Measurements from ENCODE around the gene LTBP2. TPM values are rescaled to one million over a fixed set of nuclear protein-coding genes. Genes with fewer than 3 reads are reported as not detected.
"Not testable (repeated sequence)": the region's sequence is repeated elsewhere in the genome, so short reads cannot be mapped to it uniquely, and the experiment has no call there.

Gene LTBP2
- total RNA-seq, 1 donor from 2014 or later: 1.1 TPM

- no peak for ATAC-seq
- DNase-seq (ENCODE audit: low spot score): no peak
These were observed 148.3 kb downstream of the LTBP2 start for GRCh38 chr14:74463697-74464096.

GRCh38 chr14:74462993-74463392 lies 149.0 kb downstream of the LTBP2 start:
- no peak for ATAC-seq
- no peak for DNase-seq (ENCODE audit: low spot score)

GRCh38 chr14:74459976-74460375 lies 152.1 kb downstream of the LTBP2 start:
- DNase-seq (ENCODE audit: low spot score): peak; percentile 23
- ATAC-seq: no peak

GRCh38 chr14:74459289-74459946 lies 152.6 kb downstream of the LTBP2 start:
- ATAC-seq (peak; percentile 49), DNase-seq (ENCODE audit: low spot score) (peak; percentile 39)

- DNase-seq (ENCODE audit: low spot score): no peak
- ATAC-seq: no peak
These were observed 154.5 kb downstream of the LTBP2 start for GRCh38 chr14:74457565-74457895.

- ATAC-seq: no peak
- DNase-seq (ENCODE audit: low spot score): peak; percentile 10
These were observed 155.1 kb downstream of the LTBP2 start for GRCh38 chr14:74456684-74457564.

- not testable (repeated sequence) for ATAC-seq; DNase-seq (ENCODE audit: low spot score)
These were observed 157.6 kb downstream of the LTBP2 start for GRCh38 chr14:74454397-74454796.

Other genes starting within 250 kb of the LTBP2 start
- gene SYNDIG1L, start 186.0 kb downstream of the LTBP2 start, total RNA-seq: not detected
- 35.4 TPM for gene NPC2, start 118.9 kb downstream of the LTBP2 start, total RNA-seq
- 10.0 TPM for gene ISCA2, start 118.5 kb downstream of the LTBP2 start, total RNA-seq
- 18.4 TPM for gene AREL1, start 100.8 kb upstream of the LTBP2 start, total RNA-seq
- 17.3 TPM for gene FCF1, start 100.9 kb upstream of the LTBP2 start, total RNA-seq
- 16.4 TPM for gene YLPM1, start 151.1 kb upstream of the LTBP2 start, total RNA-seq

Measured in left lobe of liver (tissue), 2 donors.